ENCODE measurements around the gene NOP9. TPM values are rescaled to one million over a fixed set of nuclear protein-coding genes. Genes with fewer than 3 reads are reported as not detected.
A peak's percentile ranks its signal among the peaks of the same experiment; 100 is the strongest.

Gene NOP9
- total RNA-seq, 4 donors from 2014 or later = 18.8 to 20.9 (median 19.3) TPM

DNA sequence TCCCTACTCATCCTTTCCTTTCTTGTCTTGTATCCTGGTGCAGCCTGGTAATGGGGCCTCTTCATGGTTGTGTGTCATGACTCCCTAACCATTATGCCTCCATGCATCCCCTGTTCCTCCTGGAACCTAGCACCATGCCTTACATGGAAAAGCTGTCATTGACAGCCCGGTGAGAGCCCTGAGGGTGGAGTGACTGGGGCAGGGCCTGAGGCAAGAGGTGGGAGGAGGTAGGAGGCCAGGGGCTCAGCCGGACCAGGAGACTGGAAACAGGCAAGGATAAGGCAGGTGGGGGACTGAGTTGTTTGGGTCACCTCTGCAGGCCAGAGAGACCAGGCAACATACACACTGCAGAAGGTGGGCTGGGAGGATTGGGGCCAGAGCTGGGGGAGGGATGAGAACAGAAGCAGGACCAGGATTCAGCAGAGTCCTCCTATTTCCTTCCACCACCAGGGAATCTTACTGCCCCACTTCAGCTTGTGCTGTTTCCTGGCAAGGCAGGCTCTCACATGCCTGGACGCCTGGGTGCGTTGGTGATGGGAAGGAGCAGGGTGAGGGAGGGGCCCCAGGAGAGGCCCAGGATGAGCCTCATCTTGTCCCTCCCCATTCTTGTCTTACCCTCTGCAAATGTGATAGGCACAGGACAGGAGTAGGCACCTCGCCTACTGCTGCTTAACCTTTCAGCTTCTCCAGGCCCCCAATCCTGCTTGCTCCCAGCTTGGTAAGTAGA, 10.1 kb downstream of the NOP9 start, which contains the start of gene LTB4R2:
Gene LTB4R2, plus strand, starts transcription at position 603 of the 727 bp plus-strand sequence. CDS start 525 bp downstream, outside the sequence.
- no peak for DNase-seq
- peak within 1 kb of the TSS; percentile 81 to 90 (median 86) for H3K27ac ChIP-seq
- H3K36me3 ChIP-seq = peaks cover 0 to 12% (median 6%) of the 10 kb centered on the region in 4 donors
- H3K27me3 ChIP-seq = no peaks in the 10 kb centered on the region
- peaks cover 19 to 60% (median 47%) of the 10 kb centered on the region in 4 donors for H3K4me1 ChIP-seq
- TF ChIP-seq EP300 (IDR thresholded peaks at IDR 0.05; ENCODE audit: low read depth) (no peak), CTCF (IDR thresholded peaks at IDR 0.05) (no peak), POLR2A (IDR thresholded peaks at IDR 0.05) (no peak), POLR2AphosphoS5 (IDR thresholded peaks at IDR 0.05) (no peak)
- no peaks in the 10 kb centered on the region for H3K9me3 ChIP-seq
- intact Hi-C loops (cut with DNase I; ENCODE audit: low total_unique reads) = no loop called here
- 70 to 90% methylated on average over 2 to 5 of the region's 5 CpGs for WGBS, 2 donors (ENCODE audit: low coverage in 1 of 2)
- H3K4me3 ChIP-seq = peak within 1 kb of the TSS; percentile 34 to 58 (median 40)
- in situ Hi-C loops (cut with MboI; ENCODE audit: low pct_ligation_motif_present in 1 of 4, low pct_unique_long_range_greater_than_20kb in 1 of 4, low sequenced_read_pairs in 3 of 4) = no loop called here

- H3K27me3 ChIP-seq = no peaks in the 10 kb centered on the region
- peaks cover 0 to 6% (median 3%) of the 10 kb centered on the region in 4 donors for H3K36me3 ChIP-seq
- H3K4me3 ChIP-seq = peak overlapping the region; percentile 34 to 58 (median 40)
- intact Hi-C loops (cut with DNase I; ENCODE audit: low total_unique reads) = no loop called here
- peaks cover 19 to 65% (median 48%) of the 10 kb centered on the region in 4 donors for H3K4me1 ChIP-seq
- peak overlapping the region; percentile 81 to 90 (median 86) for H3K27ac ChIP-seq
- TF ChIP-seq POLR2A (IDR thresholded peaks at IDR 0.05) (no peak), CTCF (IDR thresholded peaks at IDR 0.05) (no peak), EP300 (IDR thresholded peaks at IDR 0.05; ENCODE audit: low read depth) (no peak), POLR2AphosphoS5 (IDR thresholded peaks at IDR 0.05) (no peak)
- in situ Hi-C loops (cut with MboI; ENCODE audit: low pct_ligation_motif_present in 1 of 4, low pct_unique_long_range_greater_than_20kb in 1 of 4, low sequenced_read_pairs in 3 of 4) = no loop called here
- 21 to 33% methylated on average over 1 to 5 of the region's 5 CpGs for WGBS, 2 donors (ENCODE audit: low coverage in 1 of 2)
- no peaks in the 10 kb centered on the region for H3K9me3 ChIP-seq
- peak; percentile 60 for DNase-seq
Measured at GRCh38 chr14:24310265-24310645, 10.6 kb downstream of the NOP9 start.

- DNase-seq = peak; percentile 79
- 24% methylated on average over 35 of the region's 99 CpGs; no CpG with 5 or more reads in 1 of the 2 donors for WGBS, 2 donors (ENCODE audit: low coverage in 1 of 2)
- TF ChIP-seq CTCF (IDR thresholded peaks at IDR 0.05) = peak; percentile 39 to 76 (median 43)
- peak; percentile 5 to 51 (median 48) for TF ChIP-seq POLR2AphosphoS5 (IDR thresholded peaks at IDR 0.05)
- TF ChIP-seq POLR2A (IDR thresholded peaks at IDR 0.05) = peak; percentile 30
- no peak for TF ChIP-seq EP300 (IDR thresholded peaks at IDR 0.05; ENCODE audit: low read depth)
- H3K27ac ChIP-seq = peak within 1 kb of the TSS; percentile 81 to 90 (median 86)
- peak within 1 kb of the TSS; percentile 34 to 58 (median 40) for H3K4me3 ChIP-seq
- intact Hi-C loops (cut with DNase I; ENCODE audit: low total_unique reads) (no loop called here), in situ Hi-C loops (cut with MboI; ENCODE audit: low pct_ligation_motif_present in 1 of 4, low pct_unique_long_range_greater_than_20kb in 1 of 4, low sequenced_read_pairs in 3 of 4) (no loop called here)
- H3K4me1 ChIP-seq = peaks cover 19 to 72% (median 51%) of the 10 kb centered on the region in 4 donors
- no peaks in the 10 kb centered on the region for H3K36me3 ChIP-seq
- H3K27me3 ChIP-seq = no peaks in the 10 kb centered on the region
- no peaks in the 10 kb centered on the region for H3K9me3 ChIP-seq
Measured at GRCh38 chr14:24310646-24311604, 11.3 kb downstream of the NOP9 start, which contains the start of gene LTB4R. Gene LTB4R (plus strand): TSS chr14:24311502. CDS start chr14:24315652, 4,150 bp downstream.

All from transverse colon (tissue), 4 donors.